Fibroblast of villous mesenchyme (primary cell): Measurements from ENCODE around the gene PTK6. TPM values are rescaled to one million over a fixed set of nuclear protein-coding genes. Genes with fewer than 3 reads are reported as not detected.
"Not testable (repeated sequence)": the region's sequence is repeated elsewhere in the genome, so short reads cannot be mapped to it uniquely, and the experiment has no call there.

ENCODE experiments used
- DNase-seq: peaks from one replicate; pipeline ENCODE4 v3.0.0-alpha.2; 2010; ENCODE audit warnings: low read depth
- H3K4me3 ChIP-seq: 2 replicates; pipeline ENCODE4 v1.5.1; 2011; ENCODE audit warnings: low read depth, mild to moderate bottlenecking, low read length
- total RNA-seq: library from RNA; depleted of rRNA; stranded (reverse); fragments of >200 nt; gene quantifications from 2 replicates; pipeline ENCODE4 v1.2.3, GENCODE V29; 2012
- TF ChIP-seq, protein P1 (sequence below): IDR thresholded peaks from 2 replicates; pipeline ENCODE4 v1.5.1; 2012; ENCODE audit warnings: low read depth, mild to moderate bottlenecking, low read length; ENCODE audit not compliant: insufficient read depth

Gene PTK6
- total RNA-seq, 1 donor: under 0.01 TPM

DNA sequence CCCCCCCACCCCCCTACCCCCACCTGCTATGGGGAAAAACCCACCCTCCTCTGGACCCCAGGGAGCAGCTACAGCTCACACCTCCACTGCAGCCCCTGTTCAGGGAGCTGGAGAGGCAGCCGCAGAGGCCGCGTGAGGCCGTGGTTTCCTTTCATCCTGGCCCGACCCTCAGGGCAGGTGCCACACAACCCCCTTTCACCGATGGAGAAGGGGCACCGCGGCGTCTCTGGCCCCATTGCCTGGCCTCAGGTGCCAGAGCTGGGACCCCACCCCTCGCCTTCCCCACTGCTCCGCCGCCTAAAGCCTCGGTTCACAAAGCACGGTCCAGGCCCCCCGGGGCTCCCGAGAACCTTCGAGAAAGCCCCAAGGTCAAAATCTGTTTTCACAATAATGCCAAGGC is 52.9 kb downstream of the PTK6 start:
- TF ChIP-seq, protein P1, sequence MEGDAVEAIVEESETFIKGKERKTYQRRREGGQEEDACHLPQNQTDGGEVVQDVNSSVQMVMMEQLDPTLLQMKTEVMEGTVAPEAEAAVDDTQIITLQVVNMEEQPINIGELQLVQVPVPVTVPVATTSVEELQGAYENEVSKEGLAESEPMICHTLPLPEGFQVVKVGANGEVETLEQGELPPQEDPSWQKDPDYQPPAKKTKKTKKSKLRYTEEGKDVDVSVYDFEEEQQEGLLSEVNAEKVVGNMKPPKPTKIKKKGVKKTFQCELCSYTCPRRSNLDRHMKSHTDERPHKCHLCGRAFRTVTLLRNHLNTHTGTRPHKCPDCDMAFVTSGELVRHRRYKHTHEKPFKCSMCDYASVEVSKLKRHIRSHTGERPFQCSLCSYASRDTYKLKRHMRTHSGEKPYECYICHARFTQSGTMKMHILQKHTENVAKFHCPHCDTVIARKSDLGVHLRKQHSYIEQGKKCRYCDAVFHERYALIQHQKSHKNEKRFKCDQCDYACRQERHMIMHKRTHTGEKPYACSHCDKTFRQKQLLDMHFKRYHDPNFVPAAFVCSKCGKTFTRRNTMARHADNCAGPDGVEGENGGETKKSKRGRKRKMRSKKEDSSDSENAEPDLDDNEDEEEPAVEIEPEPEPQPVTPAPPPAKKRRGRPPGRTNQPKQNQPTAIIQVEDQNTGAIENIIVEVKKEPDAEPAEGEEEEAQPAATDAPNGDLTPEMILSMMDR: no peak
- H3K4me3 ChIP-seq: no peak overlapping the region
- DNase-seq: no peak

DNA sequence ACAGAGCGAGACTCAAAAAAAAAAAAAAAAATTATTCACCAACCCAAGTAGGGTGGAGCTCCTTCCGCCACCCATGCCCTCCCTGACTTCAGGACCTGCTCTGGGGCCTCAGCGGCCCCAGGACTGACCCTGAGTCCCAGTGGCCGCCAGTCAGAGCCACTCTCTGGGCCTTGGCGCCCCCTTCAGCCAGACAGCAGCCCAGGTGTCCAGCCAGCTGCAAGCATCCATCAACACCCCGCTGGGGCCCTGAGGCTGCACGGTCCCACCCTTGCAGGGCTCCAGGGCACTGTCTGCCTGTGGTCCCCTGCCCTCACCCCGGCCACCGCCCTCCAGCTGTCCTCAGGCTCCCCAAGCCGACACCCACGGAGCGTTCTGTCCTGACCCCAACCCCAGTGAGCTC is 53.3 kb downstream of the PTK6 start:
- DNase-seq: no peak
- H3K4me3 ChIP-seq: no peak overlapping the region
- TF ChIP-seq, protein P1: no peak

DNA sequence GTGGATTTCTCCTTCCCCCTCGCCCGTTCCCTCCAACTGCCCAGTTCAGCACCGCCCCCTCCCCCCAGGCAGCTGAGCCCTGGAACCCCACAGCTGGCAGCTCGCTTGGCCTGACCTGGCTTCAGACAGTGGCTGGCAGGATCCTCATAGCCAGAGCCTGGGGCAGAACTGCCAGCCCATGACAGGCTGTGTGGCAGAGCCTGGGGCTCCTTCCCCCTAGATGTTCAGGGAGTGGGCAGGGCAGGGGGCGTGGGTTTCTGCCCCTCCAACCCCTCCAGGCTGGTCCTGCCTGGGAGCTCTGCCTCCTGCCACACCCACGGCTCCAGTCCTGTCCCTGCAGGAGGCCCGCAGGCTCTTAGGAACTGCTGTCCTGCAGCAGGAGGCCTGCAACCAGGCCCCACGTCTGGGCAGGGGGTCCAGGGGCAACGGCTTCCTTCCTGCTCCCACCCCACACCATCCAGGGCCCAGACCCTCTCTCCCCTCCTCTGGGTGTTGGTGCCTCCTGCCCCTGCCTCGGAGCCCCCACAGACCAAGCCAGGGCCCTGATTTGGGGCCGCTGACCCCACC is 55.1 kb downstream of the PTK6 start:
- TF ChIP-seq, protein P1: no peak
- H3K4me3 ChIP-seq: no peak overlapping the region
- DNase-seq: no peak

DNA sequence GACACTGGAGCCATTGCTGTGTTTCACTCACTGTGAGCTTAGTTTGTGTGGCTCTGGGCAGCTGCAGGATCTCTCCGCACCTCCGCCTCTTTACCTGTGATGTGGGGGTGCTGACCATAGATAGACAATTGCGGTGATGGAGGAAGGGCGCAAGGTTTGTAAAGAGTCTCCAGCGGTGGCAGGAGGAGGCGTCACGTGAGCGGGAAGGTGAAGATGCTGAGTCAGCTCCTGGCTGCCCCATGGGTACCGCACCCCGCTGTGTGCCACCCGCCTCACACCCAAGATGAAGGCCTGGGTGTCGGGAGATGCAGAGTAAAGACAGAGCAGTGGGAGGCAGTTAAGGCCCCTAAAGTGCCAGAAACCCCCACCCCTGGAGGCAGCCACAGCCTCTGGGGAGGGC is 55.7 kb downstream of the PTK6 start:
- TF ChIP-seq, protein P1: no peak
- no peak for DNase-seq

DNA sequence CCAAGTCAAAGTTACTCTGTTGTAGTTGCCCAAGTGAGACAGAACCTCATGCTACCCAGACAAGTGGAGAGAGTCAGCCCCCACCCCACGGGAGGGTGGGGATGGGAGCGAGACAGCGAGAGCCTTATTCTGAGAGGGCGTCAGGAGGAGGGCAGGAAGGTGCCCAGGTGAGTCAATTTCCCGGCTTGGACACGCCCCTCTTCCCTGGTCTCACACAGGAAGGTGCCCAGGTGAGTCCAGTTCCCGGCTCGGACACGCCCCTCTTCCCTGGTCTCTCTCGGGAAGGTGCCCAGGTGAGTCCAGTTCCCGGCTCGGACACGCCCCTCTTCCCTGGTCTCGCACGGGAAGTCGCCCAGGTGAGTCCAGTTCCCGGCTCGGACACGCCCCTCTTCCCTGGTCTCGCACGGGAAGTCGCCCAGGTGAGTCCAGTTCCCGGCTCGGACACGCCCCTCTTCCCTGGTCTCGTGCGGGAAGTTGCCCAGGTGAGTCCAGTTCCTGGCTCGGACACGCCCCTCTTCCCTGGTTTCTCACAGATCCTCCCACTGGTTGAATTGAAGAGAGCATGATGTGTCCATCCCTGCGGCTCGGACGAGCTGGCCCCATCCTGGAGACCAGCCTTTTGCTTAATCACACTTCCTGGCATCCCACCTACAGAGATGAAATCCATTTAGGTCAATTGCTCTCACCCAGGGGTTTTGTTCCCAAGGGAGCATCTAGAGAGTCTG is 57.3 kb downstream of the PTK6 start:
- DNase-seq, H3K4me3 ChIP-seq: not testable (repeated sequence)

More for the DNA sequence above, 55.7 kb downstream of the PTK6 start:
- H3K4me3 ChIP-seq: no peak overlapping the region

DNA sequence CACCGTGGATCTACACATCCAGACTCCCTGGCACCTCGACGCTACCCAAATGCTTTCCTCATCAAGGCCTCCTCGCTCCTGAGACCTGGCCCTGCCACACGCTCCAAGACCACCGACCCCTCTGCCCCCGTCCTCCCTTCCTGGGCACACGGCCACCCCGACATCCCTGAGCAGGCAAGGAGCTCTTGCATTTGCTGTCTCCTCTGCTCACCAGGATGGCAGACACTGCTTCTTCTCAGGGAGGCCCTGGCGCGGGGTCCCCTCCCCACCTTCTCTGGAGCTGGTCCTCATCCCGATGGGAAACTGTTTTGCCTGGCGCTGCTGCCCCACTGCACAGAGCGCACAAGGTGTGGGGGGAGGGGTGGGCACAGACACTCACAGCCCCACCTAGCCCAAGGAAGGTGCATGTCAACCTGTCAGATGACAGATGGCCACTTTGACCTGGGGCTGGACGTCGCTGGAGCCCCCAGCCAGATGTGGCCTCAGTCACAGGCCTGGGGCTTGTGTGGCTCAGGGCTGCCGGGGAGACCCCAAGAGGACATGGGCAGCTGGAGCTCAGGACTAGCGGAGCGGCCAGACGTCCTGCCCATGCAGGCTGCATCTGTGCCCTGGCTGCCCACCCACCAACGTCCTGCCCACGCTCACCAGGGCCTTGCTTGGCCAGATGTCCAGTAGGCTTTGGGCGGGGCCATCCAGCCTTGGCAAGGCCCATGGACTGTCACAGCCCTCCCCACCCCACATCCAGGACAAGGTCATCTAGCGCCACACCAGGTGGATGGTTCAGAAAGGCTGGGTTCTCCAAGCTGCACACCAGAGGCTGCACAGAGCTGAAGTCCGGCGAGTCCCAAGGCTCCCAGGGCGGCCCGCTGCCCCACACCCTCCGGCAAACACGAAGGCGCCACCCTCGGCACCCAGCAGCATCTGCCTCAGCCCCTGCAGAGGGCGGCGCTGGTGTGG is 58.6 kb downstream of the PTK6 start:
- TF ChIP-seq, protein P1: no peak
- no peak overlapping the region for H3K4me3 ChIP-seq
- no peak for DNase-seq

Other genes starting within 250 kb of the PTK6 start
- under 0.01 TPM in 1 of 2 replicates, not detected in the other for gene COL20A1, start 244.2 kb downstream of the PTK6 start, total RNA-seq
- not detected in 2 replicates for gene CHRNA4, start 176.0 kb downstream of the PTK6 start, total RNA-seq
- not detected in 2 replicates for gene KCNQ2, start 64.7 kb downstream of the PTK6 start, total RNA-seq
- under 0.01 and 0.43 TPM in 2 replicates for gene EEF1A2, start 38.3 kb downstream of the PTK6 start, total RNA-seq
- 38.4 and 78.0 TPM in 2 replicates for gene PPDPF, start 16.6 kb downstream of the PTK6 start, total RNA-seq
- not detected in 2 replicates for gene SRMS, start 10.4 kb upstream of the PTK6 start, total RNA-seq
- 0.86 and 0.97 TPM in 2 replicates for gene FNDC11, start 16.8 kb upstream of the PTK6 start, total RNA-seq
- gene HELZ2, start 36.9 kb upstream of the PTK6 start, total RNA-seq: 29.0 and 46.6 TPM in 2 replicates
- gene GMEB2, start 89.7 kb upstream of the PTK6 start, total RNA-seq: 9.3 and 10.8 TPM in 2 replicates
- 5.6 and 10.6 TPM in 2 replicates for gene STMN3, start 116.0 kb upstream of the PTK6 start, total RNA-seq
- 11.7 and 14.2 TPM in 2 replicates for gene RTEL1, start 120.9 kb upstream of the PTK6 start, total RNA-seq
- gene TNFRSF6B, start 159.3 kb upstream of the PTK6 start, total RNA-seq: 31.5 and 44.5 TPM in 2 replicates
- 24.2 and 30.3 TPM in 2 replicates for gene ARFRP1, start 170.6 kb upstream of the PTK6 start, total RNA-seq
- gene ZGPAT, start 170.7 kb upstream of the PTK6 start, total RNA-seq: 19.4 and 20.3 TPM in 2 replicates
- 3.5 TPM in 2 replicates for gene LIME1, start 199.3 kb upstream of the PTK6 start, total RNA-seq
- 24.2 and 35.1 TPM in 2 replicates for gene SLC2A4RG, start 202.4 kb upstream of the PTK6 start, total RNA-seq